Right atrium auricular region (tissue), 2 donors: ENCODE measurements around the gene CRACDL. TPM values are rescaled to one million over a fixed set of nuclear protein-coding genes. Genes with fewer than 3 reads are reported as not detected.

ENCODE experiments used
- DNase-seq: peaks from one replicate; pipeline ENCODE4 v3.0.0-alpha.2; 2019; ENCODE audit warnings: low spot score
- H3K27ac ChIP-seq, 2 donors: fragments of 200-600 bp; sonication (generic); 1 replicate in 1 of 2; 2 replicates in 1 of 2; pipeline ENCODE4 v1.5.1; 2016 to 2019
- H3K27me3 ChIP-seq, 2 donors: fragments of 200-600 bp; sonication (generic); one replicate each; pipeline versions ENCODE4 v1.5.1 to v1.6.0; 2017 to 2019
- H3K36me3 ChIP-seq: fragments of 200-600 bp; sonication (generic); one replicate; pipeline ENCODE4 v1.5.1; 2016
- H3K4me1 ChIP-seq, 2 donors: fragments of 200-600 bp; sonication (generic); one replicate each; pipeline versions ENCODE4 v1.5.1 to v1.6.0; 2017 to 2019
- H3K4me3 ChIP-seq, 2 donors: fragments of 200-600 bp; sonication (generic); 1 replicate in 1 of 2; 2 replicates in 1 of 2; pipeline ENCODE4 v1.5.1; 2017 to 2019; ENCODE audit warnings: mild to moderate bottlenecking in 1 of 2, moderate library complexity in 1 of 2
- H3K9me3 ChIP-seq, 2 donors: fragments of 200-600 bp; sonication (generic); one replicate each; pipeline ENCODE4 v1.5.1; 2019
- CTCF ChIP-seq, 2 donors: fragments of 200-600 bp; sonication (generic); IDR thresholded peaks; one replicate each; pipeline ENCODE4 v1.5.1; 2019; ENCODE audit warnings: antibody characterized with exemption in 2 of 2
- total RNA-seq, 2 donors: library from RNA; depleted of rRNA; stranded (reverse); fragments of >200 nt; gene quantifications; one replicate each; pipeline ENCODE4 v1.1.0, GENCODE V29; 2016

The CRACDL gene
- total RNA-seq, 2 donors from 2014 or later: 5.3 to 7.4 TPM

GRCh38 chr2:98891591-98891990, 44.4 kb downstream of the CRACDL start:
- no peak for TF ChIP-seq CTCF (IDR thresholded peaks at IDR 0.05)
- Histone ChIP-seq H3K27me3 (no peaks in the 10 kb centered on the region), H3K4me3 (no peak overlapping the region), H3K4me1 (no peaks in the 10 kb centered on the region), H3K9me3 (peaks cover 0 to 30% of the 10 kb centered on the region in 2 donors), H3K36me3 (no peaks in the 10 kb centered on the region), H3K27ac (no peak overlapping the region)
- DNase-seq: no peak

DNA sequence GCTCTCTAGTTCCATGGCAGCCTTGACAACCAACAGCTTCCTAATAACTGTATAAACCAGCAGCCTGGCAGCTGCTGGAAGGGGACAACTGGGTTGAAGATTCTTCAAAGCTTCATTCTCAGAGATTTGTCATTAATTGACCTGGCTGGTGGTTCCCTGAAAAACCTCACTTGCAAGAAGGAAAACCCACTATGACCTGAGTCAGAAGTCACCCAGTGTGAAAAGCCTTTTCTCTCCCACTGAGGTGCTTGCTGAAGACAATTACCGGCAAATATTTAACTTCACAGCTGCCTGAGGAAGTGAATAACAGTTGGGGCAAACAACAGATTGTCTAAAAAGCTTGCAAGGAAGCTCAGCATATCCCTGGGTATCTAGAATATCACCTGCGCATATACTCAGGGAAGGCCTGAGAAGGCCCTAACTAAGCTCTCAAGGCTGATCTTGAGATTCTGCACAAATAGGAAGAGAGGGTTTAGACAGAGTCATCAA, 49.9 kb downstream of the CRACDL start:
- H3K27me3 ChIP-seq: no peaks in the 10 kb centered on the region
- DNase-seq: peak; percentile 9
- no peaks in the 10 kb centered on the region for H3K4me1 ChIP-seq
- no peak overlapping the region for H3K27ac ChIP-seq
- no peak for TF ChIP-seq CTCF (IDR thresholded peaks at IDR 0.05)
- H3K9me3 ChIP-seq: peaks cover 0 to 38% of the 10 kb centered on the region in 2 donors
- H3K4me3 ChIP-seq: no peak overlapping the region
- H3K36me3 ChIP-seq: no peaks in the 10 kb centered on the region

DNA sequence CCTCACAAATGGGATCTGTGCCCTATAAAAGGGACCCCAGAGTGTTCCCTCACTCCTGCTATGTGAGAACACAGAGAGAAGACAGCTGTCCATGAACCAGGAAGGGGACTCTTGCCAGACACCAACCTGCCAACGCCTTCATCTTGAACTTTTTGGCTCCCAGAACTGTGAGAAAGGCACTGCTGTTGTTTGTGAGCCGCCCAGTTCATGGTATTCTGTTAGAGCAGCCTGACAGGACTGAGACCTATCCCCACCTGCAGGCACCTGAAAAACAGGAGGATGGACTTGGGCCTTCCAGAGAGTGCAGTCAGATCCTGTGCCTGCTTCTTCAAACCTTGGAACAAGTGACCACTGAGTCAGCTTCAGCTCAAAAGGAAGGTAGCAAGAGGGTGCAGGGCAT, 51.4 kb downstream of the CRACDL start:
- Histone ChIP-seq H3K27me3 (no peaks in the 10 kb centered on the region), H3K4me1 (no peaks in the 10 kb centered on the region), H3K4me3 (no peak overlapping the region), H3K9me3 (peaks cover 0 to 27% of the 10 kb centered on the region in 2 donors), H3K36me3 (no peaks in the 10 kb centered on the region), H3K27ac (no peak overlapping the region)
- TF ChIP-seq CTCF (IDR thresholded peaks at IDR 0.05): no peak
- DNase-seq: peak; percentile 18

DNA sequence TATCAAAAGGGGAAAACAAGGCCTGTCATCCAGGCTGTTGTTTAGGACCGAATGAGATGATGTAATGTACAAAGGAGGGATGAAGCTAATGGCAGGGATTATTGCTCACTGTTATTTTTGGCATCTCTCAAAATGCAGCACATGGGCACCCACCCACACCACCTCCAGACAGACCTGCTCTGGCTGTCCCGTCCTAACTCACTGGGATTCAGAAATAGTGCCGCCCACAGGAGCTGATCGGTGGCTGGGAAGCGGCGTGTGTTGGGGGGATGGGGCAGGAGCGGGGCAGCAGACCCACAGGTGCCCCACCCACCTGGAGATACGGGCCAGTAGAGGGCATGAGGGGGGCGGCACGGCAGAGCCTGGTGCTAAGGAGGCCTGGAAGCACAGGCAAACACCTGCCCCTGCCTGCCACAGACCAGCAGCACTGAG, 52.2 kb downstream of the CRACDL start:
- peak; percentile 38 for DNase-seq
- Histone ChIP-seq H3K27ac (no peak overlapping the region), H3K9me3 (peaks cover 0 to 27% of the 10 kb centered on the region in 2 donors), H3K27me3 (no peaks in the 10 kb centered on the region), H3K4me3 (no peak overlapping the region), H3K36me3 (no peaks in the 10 kb centered on the region), H3K4me1 (no peaks in the 10 kb centered on the region)
- no peak for TF ChIP-seq CTCF (IDR thresholded peaks at IDR 0.05)

DNA sequence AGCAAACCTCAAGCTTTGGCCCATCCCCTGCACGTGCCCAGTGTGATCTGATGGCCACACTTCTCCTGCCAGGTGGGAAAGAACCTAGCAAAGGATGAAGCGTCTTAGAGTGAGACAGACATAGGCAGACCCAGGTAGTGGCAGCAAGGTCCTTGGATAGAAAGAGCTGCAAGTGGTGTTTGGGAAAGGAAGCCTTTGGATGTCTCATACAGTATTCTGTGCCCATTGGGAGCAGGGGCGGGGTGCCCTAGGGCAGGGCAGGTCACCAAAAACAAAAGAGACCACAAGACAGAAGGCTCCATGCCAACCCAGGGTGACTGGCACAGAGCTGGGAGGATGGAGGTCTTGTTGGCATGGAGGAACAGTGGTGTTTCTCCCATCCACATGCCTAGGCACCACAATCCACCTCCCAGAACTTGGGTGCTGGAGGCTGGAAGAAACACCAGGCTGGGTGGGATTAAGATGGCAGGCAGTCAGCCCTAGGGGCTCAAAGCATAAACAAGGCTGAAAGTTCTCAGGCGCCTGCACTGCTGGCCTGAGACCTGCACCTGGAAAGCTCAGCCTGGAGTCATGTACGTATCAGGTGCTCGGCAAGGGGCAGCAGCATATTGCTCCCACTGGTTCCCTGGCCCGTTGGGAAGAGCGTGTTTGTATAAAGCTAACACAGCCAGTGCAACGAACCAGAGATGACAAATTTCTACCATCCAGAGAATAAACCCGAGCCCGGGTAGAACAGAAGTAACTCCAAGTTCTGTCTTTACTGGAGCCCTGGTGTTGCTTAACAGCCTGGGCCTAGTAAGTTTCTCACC, 52.9 kb downstream of the CRACDL start:
- TF ChIP-seq CTCF (IDR thresholded peaks at IDR 0.05): no peak
- peak; percentile 50 for DNase-seq
- H3K36me3 ChIP-seq: no peaks in the 10 kb centered on the region
- H3K27me3 ChIP-seq: no peaks in the 10 kb centered on the region
- no peaks in the 10 kb centered on the region for H3K4me1 ChIP-seq
- H3K27ac ChIP-seq: no peak overlapping the region
- H3K4me3 ChIP-seq: no peak overlapping the region
- peaks cover 0 to 24% of the 10 kb centered on the region in 2 donors for H3K9me3 ChIP-seq
